ENCODE measurements around the gene MIS18A.

The MIS18A gene

DNA sequence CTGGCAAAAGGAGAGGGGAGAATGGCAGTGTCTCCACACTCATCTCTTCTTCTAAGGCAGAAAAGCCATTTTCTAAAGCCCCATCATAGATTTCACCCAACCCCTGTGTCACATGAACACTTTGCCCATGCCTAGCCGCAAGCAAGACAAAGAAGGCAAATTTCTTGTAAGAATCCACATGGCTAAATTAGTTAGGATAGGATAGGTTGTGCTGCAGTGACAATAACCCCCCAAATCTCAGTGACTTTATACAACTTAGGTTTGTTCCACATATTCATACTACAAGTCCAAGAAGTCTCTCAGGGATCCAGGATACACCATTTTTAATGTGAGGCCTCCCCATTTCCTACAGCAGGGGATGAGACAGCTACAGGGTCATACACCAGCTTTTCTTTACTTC, 40.8 kb downstream of the MIS18A start:
- TF ChIP-seq, protein P1, sequence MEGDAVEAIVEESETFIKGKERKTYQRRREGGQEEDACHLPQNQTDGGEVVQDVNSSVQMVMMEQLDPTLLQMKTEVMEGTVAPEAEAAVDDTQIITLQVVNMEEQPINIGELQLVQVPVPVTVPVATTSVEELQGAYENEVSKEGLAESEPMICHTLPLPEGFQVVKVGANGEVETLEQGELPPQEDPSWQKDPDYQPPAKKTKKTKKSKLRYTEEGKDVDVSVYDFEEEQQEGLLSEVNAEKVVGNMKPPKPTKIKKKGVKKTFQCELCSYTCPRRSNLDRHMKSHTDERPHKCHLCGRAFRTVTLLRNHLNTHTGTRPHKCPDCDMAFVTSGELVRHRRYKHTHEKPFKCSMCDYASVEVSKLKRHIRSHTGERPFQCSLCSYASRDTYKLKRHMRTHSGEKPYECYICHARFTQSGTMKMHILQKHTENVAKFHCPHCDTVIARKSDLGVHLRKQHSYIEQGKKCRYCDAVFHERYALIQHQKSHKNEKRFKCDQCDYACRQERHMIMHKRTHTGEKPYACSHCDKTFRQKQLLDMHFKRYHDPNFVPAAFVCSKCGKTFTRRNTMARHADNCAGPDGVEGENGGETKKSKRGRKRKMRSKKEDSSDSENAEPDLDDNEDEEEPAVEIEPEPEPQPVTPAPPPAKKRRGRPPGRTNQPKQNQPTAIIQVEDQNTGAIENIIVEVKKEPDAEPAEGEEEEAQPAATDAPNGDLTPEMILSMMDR (IDR thresholded peaks at IDR 0.05; ENCODE audit: low read length) = no peak
- TF ChIP-seq EZH2phosphoT487 (IDR thresholded peaks at IDR 0.05; ENCODE audit: low read length) = no peak
- TF ChIP-seq EZH2 (optimal IDR thresholded peaks at IDR 0.05; ENCODE audit: low read depth, low read length) = no peak
- Histone ChIP-seq H3K79me2 (ENCODE audit: low read length) (no peaks in the 10 kb centered on the region), H3K27ac (ENCODE audit: low read length) (no peak overlapping the region), H4K20me1 (ENCODE audit: insufficient read depth, low read length) (no peaks in the 10 kb centered on the region), H3K4me3 (ENCODE audit: low read length) (no peak overlapping the region), H3K36me3 (replicated peaks; ENCODE audit: insufficient read depth, low read length) (no peaks in the 10 kb centered on the region), H2AFZ (ENCODE audit: low read length) (no peak overlapping the region), H3K9ac (ENCODE audit: low read length) (no peak overlapping the region), H3K4me2 (ENCODE audit: low read depth, low read length) (no peak overlapping the region), H3K9me2 (replicated peaks; ENCODE audit: insufficient read depth, low read length) (no peaks in the 10 kb centered on the region), H3K9me3 (replicated peaks; ENCODE audit: insufficient read depth, low read length) (no peaks in the 10 kb centered on the region), H3K4me1 (ENCODE audit: low read length) (no peaks in the 10 kb centered on the region), H3K27me3 (replicated peaks; ENCODE audit: insufficient read depth, low read length) (no peaks in the 10 kb centered on the region), H3F3A (ENCODE audit: insufficient read depth, low read length) (no peaks in the 10 kb centered on the region)
- no peak for DNase-seq

DNA sequence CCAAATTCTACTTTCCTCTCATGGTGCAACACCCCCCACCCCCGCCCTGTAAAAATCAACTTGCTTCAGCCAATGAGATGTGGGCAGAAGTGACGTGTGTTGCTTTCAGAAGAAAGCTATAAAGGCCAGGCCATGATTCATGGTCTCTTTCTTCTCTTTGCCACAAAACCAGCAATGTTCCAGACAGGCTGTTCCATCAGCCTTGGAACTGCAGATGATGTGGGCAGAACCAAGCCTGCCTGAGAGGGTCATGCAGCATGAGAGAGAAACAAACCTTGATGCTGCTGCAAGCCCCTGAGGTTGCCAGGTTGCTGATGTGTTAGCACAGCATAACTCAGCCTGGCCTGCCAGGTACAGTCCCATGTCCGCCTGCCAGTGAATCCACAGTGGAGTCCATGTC, 41.8 kb downstream of the MIS18A start:
- Histone ChIP-seq H3K9me2 (replicated peaks; ENCODE audit: insufficient read depth, low read length) (no peaks in the 10 kb centered on the region), H3K9ac (ENCODE audit: low read length) (no peak overlapping the region), H3K79me2 (ENCODE audit: low read length) (no peaks in the 10 kb centered on the region), H3K4me2 (ENCODE audit: low read depth, low read length) (no peak overlapping the region), H3K4me1 (ENCODE audit: low read length) (no peaks in the 10 kb centered on the region), H3K27me3 (replicated peaks; ENCODE audit: insufficient read depth, low read length) (no peaks in the 10 kb centered on the region), H3K9me3 (replicated peaks; ENCODE audit: insufficient read depth, low read length) (no peaks in the 10 kb centered on the region), H4K20me1 (ENCODE audit: insufficient read depth, low read length) (no peaks in the 10 kb centered on the region), H2AFZ (ENCODE audit: low read length) (no peak overlapping the region), H3K4me3 (ENCODE audit: low read length) (no peak overlapping the region), H3F3A (ENCODE audit: insufficient read depth, low read length) (no peaks in the 10 kb centered on the region), H3K27ac (ENCODE audit: low read length) (no peak overlapping the region), H3K36me3 (replicated peaks; ENCODE audit: insufficient read depth, low read length) (no peaks in the 10 kb centered on the region)
- TF ChIP-seq, protein P1 (IDR thresholded peaks at IDR 0.05; ENCODE audit: low read length) = no peak
- TF ChIP-seq EZH2 (optimal IDR thresholded peaks at IDR 0.05; ENCODE audit: low read depth, low read length) (no peak), EZH2phosphoT487 (IDR thresholded peaks at IDR 0.05; ENCODE audit: low read length) (no peak)
- DNase-seq = no peak

DNA sequence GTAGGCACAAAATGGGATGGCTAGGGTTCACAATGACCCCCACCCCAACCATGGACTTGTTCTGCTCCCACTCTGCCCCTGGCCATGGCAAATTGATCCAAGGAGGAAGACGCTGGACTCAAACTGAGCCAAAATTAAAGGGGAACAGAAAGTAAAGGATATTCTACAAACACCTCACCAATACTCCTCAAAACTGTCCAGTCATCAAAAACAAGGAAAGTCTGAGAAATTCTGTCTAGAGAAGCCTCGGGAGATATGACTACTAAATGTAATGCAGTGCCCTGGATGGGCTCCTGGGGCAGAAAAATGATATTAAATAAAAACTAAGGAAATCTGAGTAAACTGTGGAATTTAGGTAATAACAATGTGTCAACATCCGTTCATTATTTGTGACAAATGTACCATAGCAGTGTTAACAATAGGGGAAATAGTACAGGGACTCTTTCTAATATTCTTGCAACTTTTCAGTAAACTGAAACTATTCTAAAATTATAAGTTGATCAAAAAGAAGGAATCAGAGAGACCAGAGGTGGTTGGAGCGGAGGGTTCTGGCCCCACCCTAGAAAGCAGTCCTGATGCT, 45.0 kb downstream of the MIS18A start:
- no peaks in the 10 kb centered on the region for H3K79me2 ChIP-seq (ENCODE audit: low read length)
- H3K36me3 ChIP-seq (replicated peaks; ENCODE audit: insufficient read depth, low read length) = no peaks in the 10 kb centered on the region
- no peak overlapping the region for H3K4me3 ChIP-seq (ENCODE audit: low read length)
- H4K20me1 ChIP-seq (ENCODE audit: insufficient read depth, low read length) = no peaks in the 10 kb centered on the region
- H3K27me3 ChIP-seq (replicated peaks; ENCODE audit: insufficient read depth, low read length) = no peaks in the 10 kb centered on the region
- no peak overlapping the region for H2AFZ ChIP-seq (ENCODE audit: low read length)
- no peaks in the 10 kb centered on the region for H3K4me1 ChIP-seq (ENCODE audit: low read length)
- H3K9me2 ChIP-seq (replicated peaks; ENCODE audit: insufficient read depth, low read length) = no peaks in the 10 kb centered on the region
- no peak overlapping the region for H3K4me2 ChIP-seq (ENCODE audit: low read depth, low read length)
- TF ChIP-seq EZH2phosphoT487 (IDR thresholded peaks at IDR 0.05; ENCODE audit: low read length) (no peak), EZH2 (optimal IDR thresholded peaks at IDR 0.05; ENCODE audit: low read depth, low read length) (no peak)
- H3F3A ChIP-seq (ENCODE audit: insufficient read depth, low read length) = no peaks in the 10 kb centered on the region
- DNase-seq = no peak
- H3K9me3 ChIP-seq (replicated peaks; ENCODE audit: insufficient read depth, low read length) = no peaks in the 10 kb centered on the region
- H3K9ac ChIP-seq (ENCODE audit: low read length) = no peak overlapping the region
- no peak overlapping the region for H3K27ac ChIP-seq (ENCODE audit: low read length)

DNA sequence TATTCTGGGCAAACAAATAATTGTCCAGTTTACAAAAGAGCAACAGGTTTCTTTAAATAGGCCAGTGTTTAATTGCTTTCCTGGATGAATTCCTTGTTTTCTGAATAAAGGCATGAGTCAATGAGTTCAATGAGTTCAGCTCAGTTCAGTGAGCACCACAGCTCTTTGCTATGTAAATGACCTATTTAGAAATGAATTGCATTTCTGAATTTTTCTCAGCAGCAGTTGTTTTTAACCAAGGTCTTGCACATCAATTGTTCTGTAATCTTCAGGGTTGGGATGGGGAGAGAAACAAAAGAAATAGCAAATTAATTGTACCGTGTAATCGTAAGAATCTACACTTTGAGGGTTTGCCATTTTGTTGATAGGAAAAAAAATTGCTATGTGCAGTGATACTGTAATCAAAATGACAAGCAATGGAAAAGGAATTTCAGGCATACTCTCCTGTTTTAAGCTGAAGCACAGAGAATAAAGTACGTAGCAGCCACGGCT, 45.7 kb downstream of the MIS18A start:
- Histone ChIP-seq H3K4me3 (ENCODE audit: low read length) (no peak overlapping the region), H3K9me2 (replicated peaks; ENCODE audit: insufficient read depth, low read length) (no peaks in the 10 kb centered on the region), H4K20me1 (ENCODE audit: insufficient read depth, low read length) (no peaks in the 10 kb centered on the region), H3K9me3 (replicated peaks; ENCODE audit: insufficient read depth, low read length) (no peaks in the 10 kb centered on the region), H3K27ac (ENCODE audit: low read length) (no peak overlapping the region), H3K79me2 (ENCODE audit: low read length) (no peaks in the 10 kb centered on the region), H3K4me1 (ENCODE audit: low read length) (no peaks in the 10 kb centered on the region), H3K4me2 (ENCODE audit: low read depth, low read length) (no peak overlapping the region), H3K27me3 (replicated peaks; ENCODE audit: insufficient read depth, low read length) (no peaks in the 10 kb centered on the region), H3F3A (ENCODE audit: insufficient read depth, low read length) (no peaks in the 10 kb centered on the region), H3K36me3 (replicated peaks; ENCODE audit: insufficient read depth, low read length) (no peaks in the 10 kb centered on the region), H2AFZ (ENCODE audit: low read length) (no peak overlapping the region), H3K9ac (ENCODE audit: low read length) (no peak overlapping the region)
- DNase-seq = no peak
- TF ChIP-seq EZH2 (optimal IDR thresholded peaks at IDR 0.05; ENCODE audit: low read depth, low read length) (no peak), EZH2phosphoT487 (IDR thresholded peaks at IDR 0.05; ENCODE audit: low read length) (no peak)
- TF ChIP-seq, protein P1 (IDR thresholded peaks at IDR 0.05; ENCODE audit: low read length) = no peak

Data from MM.1S (cell line).